Lower lobe of right lung (tissue), 2 donors: ENCODE measurements around the gene GFAP. TPM values are rescaled to one million over a fixed set of nuclear protein-coding genes. Genes with fewer than 3 reads are reported as not detected.

Source experiments
- ATAC-seq, 2 donors: fragments of 200-7000 bp; cut with Tn5 transposase; one replicate each; pipeline ENCODE4 v1.9.1; 2020 to 2022; ENCODE audit warnings: mild to moderate bottlenecking in 2 of 2, moderate library complexity in 2 of 2
- DNase-seq: peaks from one replicate; pipeline ENCODE4 v3.0.0-alpha.2; 2020
- H3K27ac ChIP-seq: fragments of 200-600 bp; one replicate; pipeline ENCODE4 v1.8.0; 2022
- H3K27me3 ChIP-seq: fragments of 200-600 bp; one replicate; pipeline ENCODE4 v1.8.0; 2022; ENCODE audit warnings: low read depth
- H3K36me3 ChIP-seq: fragments of 200-600 bp; one replicate; pipeline ENCODE4 v1.8.0; 2022; ENCODE audit warnings: mild to moderate bottlenecking
- H3K4me1 ChIP-seq: fragments of 200-600 bp; one replicate; pipeline ENCODE4 v1.8.0; 2022
- H3K4me3 ChIP-seq: fragments of 200-600 bp; one replicate; pipeline ENCODE4 v1.8.0; 2022; ENCODE audit warnings: mild to moderate bottlenecking
- H3K9me3 ChIP-seq: fragments of 200-600 bp; one replicate; pipeline ENCODE4 v1.8.0; 2022
- intact Hi-C: fragments of 100-400 bp; cut with DNase I; formaldehyde crosslinking; loops from one replicate; pipeline ENCODE4 v1.11.0; 2022
- microRNA-seq: library from miRNA; unstranded; fragments of <30 nt; microRNA quantifications from one replicate; pipeline ENCODE4 v1.2.0, GENCODE V29; 2020; ENCODE audit warnings: borderline number of aligned reads
- total RNA-seq: library from RNA; stranded (reverse); fragmentation: NEBNext Ultra II Directional; extraction: Animal tissue kit (Norgen Biotek cat#: 25700); gene quantifications from one replicate; pipeline ENCODE4 v1.2.1, GENCODE V29; 2021
- TF ChIP-seq, protein P1 (sequence below): fragments of 200-600 bp; IDR thresholded peaks from one replicate; pipeline ENCODE4 v1.8.0; 2022; ENCODE audit warnings: antibody characterized with exemption, mild to moderate bottlenecking
- donor health status: DM: no; HTN: yes; CAD: no; lungs with severe emphysema.

Gene GFAP
- total RNA-seq, 1 donor from 2014 or later = not detected

GRCh38 chr17:44862278-44862914 lies 52.9 kb downstream of the GFAP start:
- H3K4me3 ChIP-seq = no peak overlapping the region
- H3K36me3 ChIP-seq = peaks cover 98% of the 10 kb centered on the region
- no peaks in the 10 kb centered on the region for H3K27me3 ChIP-seq
- ATAC-seq (no peak), DNase-seq (no peak)
- no peaks in the 10 kb centered on the region for H3K9me3 ChIP-seq
- H3K27ac ChIP-seq = no peak overlapping the region
- no peaks in the 10 kb centered on the region for H3K4me1 ChIP-seq
- intact Hi-C loops = no loop called here
- TF ChIP-seq, protein P1, sequence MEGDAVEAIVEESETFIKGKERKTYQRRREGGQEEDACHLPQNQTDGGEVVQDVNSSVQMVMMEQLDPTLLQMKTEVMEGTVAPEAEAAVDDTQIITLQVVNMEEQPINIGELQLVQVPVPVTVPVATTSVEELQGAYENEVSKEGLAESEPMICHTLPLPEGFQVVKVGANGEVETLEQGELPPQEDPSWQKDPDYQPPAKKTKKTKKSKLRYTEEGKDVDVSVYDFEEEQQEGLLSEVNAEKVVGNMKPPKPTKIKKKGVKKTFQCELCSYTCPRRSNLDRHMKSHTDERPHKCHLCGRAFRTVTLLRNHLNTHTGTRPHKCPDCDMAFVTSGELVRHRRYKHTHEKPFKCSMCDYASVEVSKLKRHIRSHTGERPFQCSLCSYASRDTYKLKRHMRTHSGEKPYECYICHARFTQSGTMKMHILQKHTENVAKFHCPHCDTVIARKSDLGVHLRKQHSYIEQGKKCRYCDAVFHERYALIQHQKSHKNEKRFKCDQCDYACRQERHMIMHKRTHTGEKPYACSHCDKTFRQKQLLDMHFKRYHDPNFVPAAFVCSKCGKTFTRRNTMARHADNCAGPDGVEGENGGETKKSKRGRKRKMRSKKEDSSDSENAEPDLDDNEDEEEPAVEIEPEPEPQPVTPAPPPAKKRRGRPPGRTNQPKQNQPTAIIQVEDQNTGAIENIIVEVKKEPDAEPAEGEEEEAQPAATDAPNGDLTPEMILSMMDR = no peak

DNA sequence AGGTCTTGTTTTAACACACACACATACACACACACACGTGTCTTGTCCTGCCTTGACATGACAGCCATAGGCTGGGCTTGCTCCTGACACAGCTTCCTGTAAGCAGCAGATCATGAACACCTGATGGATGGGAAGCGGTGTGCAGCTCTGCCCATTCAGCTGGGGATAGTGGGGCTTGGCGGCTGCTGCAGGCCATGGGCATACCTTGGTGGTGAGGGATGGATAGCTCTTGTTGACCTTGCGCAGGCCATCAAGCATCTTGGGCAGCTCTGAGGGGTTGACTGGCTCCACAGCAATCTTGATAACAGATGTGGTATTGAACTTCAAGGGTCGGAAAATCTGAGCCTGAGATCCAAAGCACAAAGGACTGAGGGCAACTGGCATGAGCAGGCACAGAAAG lies 55.6 kb downstream of the GFAP start:
- Histone ChIP-seq H3K9me3 (no peaks in the 10 kb centered on the region), H3K4me3 (no peak overlapping the region), H3K27me3 (no peaks in the 10 kb centered on the region), H3K4me1 (no peaks in the 10 kb centered on the region), H3K27ac (no peak overlapping the region), H3K36me3 (peaks cover 100% of the 10 kb centered on the region)
- TF ChIP-seq, protein P1 = no peak
- ATAC-seq = no peak
- intact Hi-C loops = loop anchor here (5.0 kb wide), 1 partner anchor 77 kb away; no protein-coding TSS in a partner anchor
- DNase-seq = no peak

DNA sequence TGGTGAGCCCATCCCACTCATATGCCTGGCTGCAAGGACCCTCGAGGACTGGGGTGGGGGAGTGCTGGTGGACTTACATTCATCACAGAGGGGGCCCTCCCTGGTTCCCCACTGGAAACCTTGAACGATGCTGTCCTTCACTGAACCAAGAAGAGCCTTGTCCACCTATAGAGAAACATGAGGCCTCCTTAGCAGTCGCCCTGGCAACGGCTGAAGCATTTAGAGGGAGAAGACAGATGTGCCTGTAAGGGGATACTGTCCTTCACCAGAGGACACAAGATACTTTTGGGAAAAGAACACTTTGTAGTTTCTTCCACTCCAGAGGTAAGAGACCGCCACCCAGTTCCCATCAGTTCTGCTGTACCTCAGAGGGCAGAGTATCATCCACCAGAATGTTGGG lies 61.1 kb downstream of the GFAP start:
- ATAC-seq = no peak
- H3K27ac ChIP-seq = no peak overlapping the region

More for the DNA sequence above, 61.1 kb downstream of the GFAP start:
- no peaks in the 10 kb centered on the region for H3K27me3 ChIP-seq
- no peaks in the 10 kb centered on the region for H3K9me3 ChIP-seq
- peaks cover 96% of the 10 kb centered on the region for H3K36me3 ChIP-seq
- H3K4me3 ChIP-seq = no peak overlapping the region
- DNase-seq = no peak
- no peaks in the 10 kb centered on the region for H3K4me1 ChIP-seq
- intact Hi-C loops = no loop called here
- TF ChIP-seq, protein P1 = no peak

Small RNAs within 50 kb of the gene (microRNA-seq; reads per million reads assigned to microRNA genes)
- not detected for gene MIR6783

Other genes starting within 250 kb of the GFAP start
- gene CCDC43, start 225.7 kb downstream of the GFAP start, total RNA-seq = 18.4 TPM
- gene DBF4B, start 206.8 kb downstream of the GFAP start, total RNA-seq = 6.8 TPM
- 0.41 TPM for gene ADAM11, start 156.5 kb downstream of the GFAP start, total RNA-seq
- gene GJC1, start 85.2 kb downstream of the GFAP start, total RNA-seq = 18.4 TPM
- gene HIGD1B, start 67.6 kb downstream of the GFAP start, total RNA-seq = 22.3 TPM
- 108 TPM for gene EFTUD2, start 16.1 kb downstream of the GFAP start, total RNA-seq
- gene KIF18B, start 32.3 kb upstream of the GFAP start, total RNA-seq = 0.89 TPM
- gene C1QL1, start 52.8 kb upstream of the GFAP start, total RNA-seq = not detected
- 20.1 TPM for gene DCAKD, start 136.1 kb upstream of the GFAP start, total RNA-seq
- gene NMT1, start 145.8 kb upstream of the GFAP start, total RNA-seq = 117 TPM
- gene PLCD3, start 217.0 kb upstream of the GFAP start, total RNA-seq = 38.3 TPM
- gene ACBD4, start 220.2 kb upstream of the GFAP start, total RNA-seq = 16.6 TPM
- gene HEXIM1, start 233.0 kb upstream of the GFAP start, total RNA-seq = 33.9 TPM
- gene HEXIM2, start 246.4 kb upstream of the GFAP start, total RNA-seq = 6.4 TPM